Loucy (cell line): ENCODE data around the gene CSNK1G2.

Experiments used
- H2AFZ ChIP-seq: fragments of 200-600 bp; sonication (generic); 2 replicates; pipeline ENCODE4 v1.6.0; 2016; ENCODE audit warnings: antibody characterized with exemption, mild to moderate bottlenecking, low read length, moderate library complexity
- H3F3A ChIP-seq: fragments of 200-600 bp; 2 replicates; pipeline ENCODE4 v1.6.0; 2016; ENCODE audit warnings: antibody characterized with exemption, low read depth, mild to moderate bottlenecking
- H3K27me3 ChIP-seq: fragments of 200-600 bp; sonication (generic); 2 replicates; pipeline ENCODE4 v1.6.1; 2014; ENCODE audit warnings: low read length, mild to moderate bottlenecking; ENCODE audit not compliant: insufficient read depth, poor library complexity, severe bottlenecking
- H3K36me3 ChIP-seq: fragments of 200-600 bp; sonication (generic); 2 replicates; pipeline ENCODE4 v1.6.1; 2016; ENCODE audit warnings: low read length; ENCODE audit not compliant: insufficient read depth
- H3K4me1 ChIP-seq: fragments of 200-600 bp; sonication (generic); 2 replicates; pipeline ENCODE4 v1.5.1; 2014; ENCODE audit warnings: low read length, mild to moderate bottlenecking; ENCODE audit not compliant: insufficient read depth, poor library complexity, severe bottlenecking
- H3K4me2 ChIP-seq: fragments of 200-600 bp; sonication (generic); 2 replicates; pipeline ENCODE4 v1.6.0; 2014; ENCODE audit warnings: antibody characterized with exemption, low read length, low read depth, mild to moderate bottlenecking; ENCODE audit not compliant: poor library complexity, severe bottlenecking
- H3K4me3 ChIP-seq: fragments of 200-600 bp; sonication (generic); 2 replicates; pipeline ENCODE4 v1.5.1; 2014; ENCODE audit warnings: low read length, mild to moderate bottlenecking, mixed read lengths; ENCODE audit not compliant: poor library complexity, severe bottlenecking
- H3K79me2 ChIP-seq: fragments of 200-600 bp; sonication (generic); 2 replicates; pipeline ENCODE4 v1.6.1; 2014; ENCODE audit warnings: low read length; ENCODE audit not compliant: insufficient read depth
- H3K9ac ChIP-seq: fragments of 200-600 bp; sonication (generic); 2 replicates; pipeline ENCODE4 v1.6.0; 2014; ENCODE audit warnings: mild to moderate bottlenecking, low read depth, low read length, moderate library complexity; ENCODE audit not compliant: poor library complexity, severe bottlenecking
- H3K9me2 ChIP-seq: fragments of 200-600 bp; sonication (generic); replicated peaks from 2 replicates; pipeline ENCODE4 v1.6.1; 2016; ENCODE audit warnings: low read depth, low read length, mixed read lengths
- H3K9me3 ChIP-seq: fragments of 200-600 bp; sonication (generic); 2 replicates; pipeline ENCODE4 v1.6.1; 2014; ENCODE audit warnings: mild to moderate bottlenecking, antibody characterized with exemption, low read length, low read depth; ENCODE audit not compliant: insufficient read depth
- H4K20me1 ChIP-seq: fragments of 200-600 bp; sonication (generic); 2 replicates; pipeline ENCODE4 v1.6.0; 2014; ENCODE audit warnings: antibody characterized with exemption, low read length, mild to moderate bottlenecking; ENCODE audit not compliant: insufficient read depth, poor library complexity, severe bottlenecking
- CTCF ChIP-seq: fragments of 200-600 bp; sonication (generic); conservative IDR thresholded peaks from 2 replicates; pipeline ENCODE4 v1.5.1; 2014; ENCODE audit warnings: mild to moderate bottlenecking, antibody characterized with exemption, low read length
- EZH2phosphoT487 ChIP-seq: fragments of 200-600 bp; IDR thresholded peaks from 2 replicates; pipeline ENCODE4 v1.6.1; 2018; ENCODE audit warnings: antibody characterized with exemption, mild to moderate bottlenecking, moderate library complexity, borderline replicate concordance

The CSNK1G2 gene

DNA sequence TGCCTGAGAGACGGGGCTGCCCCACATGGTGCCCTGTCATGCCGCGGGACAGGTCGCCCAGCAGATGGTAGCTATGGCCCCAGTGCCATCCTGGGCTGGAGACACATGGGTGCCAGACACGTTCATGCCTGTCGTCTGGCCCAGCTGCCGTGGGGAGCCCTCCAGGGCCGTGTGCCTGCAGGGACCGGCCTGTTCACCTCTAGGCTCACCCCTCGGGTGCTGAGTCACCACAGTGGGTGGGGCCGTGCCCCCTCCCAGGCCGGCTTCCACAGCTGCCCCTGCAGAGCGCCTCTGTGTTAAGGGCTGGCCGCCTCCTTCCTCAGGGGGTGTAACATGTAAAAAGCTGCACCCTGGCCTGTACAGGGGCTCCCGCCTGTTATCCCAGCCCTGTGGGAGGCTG lies 36.1 kb downstream of the CSNK1G2 start:
- Histone ChIP-seq H3K79me2 (peaks cover 33% of the 10 kb centered on the region; the same call in 1 of the 2 replicates), H2AFZ (no peak overlapping the region), H4K20me1 (peaks cover 16% of the 10 kb centered on the region), H3K27me3 (no peaks in the 10 kb centered on the region), H3K4me2 (no peak overlapping the region), H3K9me2 (no peaks in the 10 kb centered on the region), H3K9me3 (no peaks in the 10 kb centered on the region), H3K9ac (no peak overlapping the region), H3K36me3 (peaks cover 54% of the 10 kb centered on the region; the same call in 1 of the 2 replicates), H3K4me3 (no peak overlapping the region), H3K4me1 (no peaks in the 10 kb centered on the region), H3F3A (no peaks in the 10 kb centered on the region)
- TF ChIP-seq EZH2phosphoT487 = no peak
- no peak for TF ChIP-seq CTCF

DNA sequence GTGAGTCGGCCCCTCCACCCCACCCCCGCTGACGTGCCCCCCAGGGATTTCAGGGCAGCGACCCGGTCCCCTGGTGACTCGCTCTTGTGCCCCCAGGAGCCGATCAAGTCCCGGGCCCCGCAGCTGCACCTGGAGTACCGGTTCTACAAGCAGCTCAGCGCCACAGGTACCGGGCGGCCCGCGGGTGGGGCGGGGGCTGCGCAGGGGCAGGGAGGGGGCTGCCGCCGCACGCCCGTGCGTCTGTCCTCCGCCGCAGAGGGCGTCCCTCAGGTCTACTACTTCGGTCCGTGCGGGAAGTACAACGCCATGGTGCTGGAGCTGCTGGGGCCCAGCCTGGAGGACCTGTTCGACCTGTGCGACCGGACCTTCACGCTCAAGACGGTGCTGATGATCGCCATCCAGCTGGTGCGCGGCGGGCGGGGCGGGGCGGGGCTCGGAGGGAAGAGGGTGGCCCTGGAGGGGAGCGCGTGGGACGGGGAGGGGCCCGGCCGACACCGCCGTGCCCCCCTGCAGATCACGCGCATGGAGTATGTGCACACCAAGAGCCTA lies 37.4 kb downstream of the CSNK1G2 start:
- Histone ChIP-seq H3K9me2 (no peaks in the 10 kb centered on the region), H3K79me2 (peaks cover 26% of the 10 kb centered on the region; the same call in 1 of the 2 replicates), H2AFZ (no peak overlapping the region), H3F3A (no peaks in the 10 kb centered on the region), H3K4me1 (no peaks in the 10 kb centered on the region), H4K20me1 (peaks cover 12% of the 10 kb centered on the region), H3K9ac (no peak overlapping the region), H3K4me2 (no peak overlapping the region), H3K36me3 (peaks cover 59% of the 10 kb centered on the region; the same call in 1 of the 2 replicates), H3K27me3 (no peaks in the 10 kb centered on the region), H3K4me3 (no peak overlapping the region), H3K9me3 (no peaks in the 10 kb centered on the region)
- TF ChIP-seq EZH2phosphoT487 = no peak

DNA sequence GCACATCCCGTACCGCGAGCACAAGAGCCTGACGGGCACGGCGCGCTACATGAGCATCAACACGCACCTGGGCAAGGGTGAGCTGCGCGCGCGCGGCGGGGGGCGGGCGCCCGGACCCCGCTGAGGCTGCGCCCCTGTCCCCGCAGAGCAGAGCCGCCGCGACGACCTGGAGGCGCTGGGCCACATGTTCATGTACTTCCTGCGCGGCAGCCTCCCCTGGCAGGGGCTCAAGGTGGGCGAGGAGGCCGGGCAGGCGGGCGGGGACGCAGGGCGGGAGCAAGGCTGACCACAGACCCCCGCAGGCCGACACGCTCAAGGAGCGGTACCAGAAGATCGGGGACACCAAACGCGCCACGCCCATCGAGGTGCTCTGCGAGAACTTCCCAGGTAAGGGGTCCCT lies 38.0 kb downstream of the CSNK1G2 start:
- peaks cover 22% of the 10 kb centered on the region; the same call in 1 of the 2 replicates for H3K79me2 ChIP-seq
- TF ChIP-seq CTCF (no peak), EZH2phosphoT487 (no peak)
- no peaks in the 10 kb centered on the region for H3K4me1 ChIP-seq
- H4K20me1 ChIP-seq = peaks cover 9% of the 10 kb centered on the region
- H3K4me3 ChIP-seq = no peak overlapping the region
- no peaks in the 10 kb centered on the region for H3K9me3 ChIP-seq
- H3K36me3 ChIP-seq = peaks cover 59% of the 10 kb centered on the region; the same call in 1 of the 2 replicates
- no peaks in the 10 kb centered on the region for H3K27me3 ChIP-seq
- H3F3A ChIP-seq = no peaks in the 10 kb centered on the region
- H3K9me2 ChIP-seq = no peaks in the 10 kb centered on the region
- H3K9ac ChIP-seq = no peak overlapping the region
- H3K4me2 ChIP-seq = no peak overlapping the region
- no peak overlapping the region for H2AFZ ChIP-seq

DNA sequence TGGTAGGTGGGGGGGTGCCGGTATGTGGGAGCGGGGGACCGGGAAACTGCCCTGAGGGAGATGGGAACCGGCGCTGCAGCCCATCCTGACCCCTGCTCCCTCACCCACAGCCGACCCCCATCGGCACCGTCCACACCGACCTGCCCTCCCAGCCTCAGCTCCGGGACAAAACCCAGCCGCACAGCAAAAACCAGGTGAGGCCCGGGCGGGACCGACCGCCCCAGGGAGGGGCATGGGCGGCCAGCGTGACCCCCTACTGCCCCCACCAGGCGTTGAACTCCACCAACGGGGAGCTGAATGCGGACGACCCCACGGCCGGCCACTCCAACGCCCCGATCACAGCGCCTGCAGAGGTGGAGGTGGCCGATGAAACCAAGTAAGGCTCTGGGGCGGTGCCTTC lies 38.7 kb downstream of the CSNK1G2 start:
- H3K36me3 ChIP-seq = peaks cover 59% of the 10 kb centered on the region; the same call in 1 of the 2 replicates
- TF ChIP-seq CTCF = no peak
- TF ChIP-seq EZH2phosphoT487 = no peak
- no peak overlapping the region for H3K9ac ChIP-seq
- H3F3A ChIP-seq = no peaks in the 10 kb centered on the region
- H2AFZ ChIP-seq = no peak overlapping the region
- H3K4me2 ChIP-seq = no peak overlapping the region
- H3K9me3 ChIP-seq = no peaks in the 10 kb centered on the region
- peaks cover 16% of the 10 kb centered on the region; the same call in 1 of the 2 replicates for H3K79me2 ChIP-seq
- H3K27me3 ChIP-seq = no peaks in the 10 kb centered on the region
- H4K20me1 ChIP-seq = peaks cover 9% of the 10 kb centered on the region
- no peak overlapping the region for H3K4me3 ChIP-seq
- H3K4me1 ChIP-seq = no peaks in the 10 kb centered on the region
- H3K9me2 ChIP-seq = no peaks in the 10 kb centered on the region
